GM18951 (cell line): Measurements from ENCODE around the gene SHMT2.
"Not testable (repeated sequence)": the region's sequence is repeated elsewhere in the genome, so short reads cannot be mapped to it uniquely, and the experiment has no call there.

Experiments
- POLR2A ChIP-seq: IDR thresholded peaks from 4 replicates; pipeline ENCODE4 v1.6.1; 2011; ENCODE audit warnings: mild to moderate bottlenecking; ENCODE audit not compliant: insufficient read length, insufficient read depth; ENCODE audit errors: extremely low read depth
- in situ Hi-C: fragments of 300-500 bp; cut with MboI; formaldehyde crosslinking; loops from one replicate; pipeline ENCODE4 v1.12.0; 2022; ENCODE audit warnings: low sequenced_read_pairs, mixed read lengths, inconsistent platforms; ENCODE audit not compliant: unreplicated experiment

Gene SHMT2

GRCh38 chr12:57270966-57271470 lies 41.5 kb downstream of the SHMT2 start:
- TF ChIP-seq POLR2A, result no peak
- in situ Hi-C loops, result no loop called here

GRCh38 chr12:57272337-57273151 lies 43.0 kb downstream of the SHMT2 start:
- TF ChIP-seq POLR2A, result no peak

GRCh38 chr12:57273516-57273915 lies 44.0 kb downstream of the SHMT2 start:
- in situ Hi-C loops, result no loop called here
- TF ChIP-seq POLR2A, result no peak

More at GRCh38 chr12:57272337-57273151, 43.0 kb downstream of the SHMT2 start:
- in situ Hi-C loops, result no loop called here

- in situ Hi-C loops, result not testable (repeated sequence)
Measured at GRCh38 chr12:57276233-57276632, 46.7 kb downstream of the SHMT2 start.

- in situ Hi-C loops, result no loop called here
- TF ChIP-seq POLR2A, result no peak
Measured at GRCh38 chr12:57276935-57277563, 47.5 kb downstream of the SHMT2 start.

GRCh38 chr12:57278465-57279381 lies 49.2 kb downstream of the SHMT2 start:
- in situ Hi-C loops, result no loop called here
- TF ChIP-seq POLR2A, result no peak

GRCh38 chr12:57280211-57281062 lies 50.9 kb downstream of the SHMT2 start:
- in situ Hi-C loops, result no loop called here
- TF ChIP-seq POLR2A, result peak; percentile 47

GRCh38 chr12:57282073-57282472 lies 52.6 kb downstream of the SHMT2 start:
- in situ Hi-C loops, result not testable (repeated sequence)
